H1 (cell line): Measurements from ENCODE around the gene ATP11A. TPM values are rescaled to one million over a fixed set of nuclear protein-coding genes. Genes with fewer than 3 reads are reported as not detected.

Source experiments
- CTCF ChIA-PET: fragments of 300-600 bp; sonication (Branson Sonifier 250); formaldehyde crosslinking; loops from one replicate; lab custom pipeline; 2021; ENCODE audit not compliant: partially characterized antibody; lab: Charles Lee
- POLR2A ChIA-PET: fragments of 300-600 bp; sonication (Branson Sonifier 250); formaldehyde crosslinking; loops from one replicate; lab custom pipeline; 2021; ENCODE audit warnings: inconsistent platforms; ENCODE audit not compliant: partially characterized antibody; lab: Charles Lee
- DNase-seq, 2 experiments: peaks; one replicate each; pipeline versions ENCODE4 v3.0.0 to v3.0.0-alpha.2; 2010 to 2022; ENCODE audit warnings: low spot score in 2 of 2, low read depth in 1 of 2, mixed read lengths in 1 of 2
- FAIRE-seq: peaks from 2 replicates; lab custom pipeline; 2011; peaks lifted over from hg19 to GRCh38; lab: Jason Lieb, UNC
- H2AFZ ChIP-seq: 2 replicates; pipeline ENCODE4 v1.8.1; 2012; ENCODE audit warnings: low read length, inconsistent platforms
- H2AK5ac ChIP-seq: 2 replicates; pipeline ENCODE4 v1.6.1; 2013; ENCODE audit warnings: low read depth, low read length
- H2BK120ac ChIP-seq: replicated peaks from 2 replicates; pipeline ENCODE3; 2013; ENCODE audit warnings: low read depth, low read length, inconsistent platforms
- H2BK12ac ChIP-seq: 2 replicates; pipeline ENCODE4 v1.6.1; 2013; ENCODE audit warnings: low read depth, low read length
- H2BK15ac ChIP-seq: 2 replicates; pipeline ENCODE4 v1.6.1; 2013; ENCODE audit warnings: low read length
- H2BK20ac ChIP-seq: 2 replicates; pipeline ENCODE4 v1.6.1; 2013; ENCODE audit warnings: low read length
- H2BK5ac ChIP-seq: 2 replicates; pipeline ENCODE4 v1.6.1; 2013; ENCODE audit warnings: low read depth, low read length
- H3K14ac ChIP-seq: 2 replicates; pipeline ENCODE4 v1.6.1; 2013; ENCODE audit warnings: inconsistent platforms; ENCODE audit not compliant: insufficient read length
- H3K18ac ChIP-seq: 2 replicates; pipeline ENCODE4 v1.6.1; 2013; ENCODE audit warnings: low read length; ENCODE audit errors: extremely low read depth
- H3K23ac ChIP-seq: 2 replicates; pipeline ENCODE4 v1.6.1; 2013; ENCODE audit warnings: inconsistent platforms; ENCODE audit not compliant: insufficient read length
- H3K23me2 ChIP-seq: 2 replicates; pipeline ENCODE4 v1.6.1; 2013; ENCODE audit warnings: low read depth, low read length
- H3K27ac ChIP-seq: 2 replicates; pipeline ENCODE4 v1.6.1; 2011; ENCODE audit warnings: low read depth, low read length, inconsistent platforms
- H3K27me3 ChIP-seq, 4 experiments: replicated peaks in 1 of 4; 1 replicate in 1 of 4; 2 replicates in 3 of 4; pipeline versions ENCODE4 v1.6.1 to v1.8.1; 2011 to 2013; ENCODE audit warnings: low read length in 3 of 4, mild to moderate bottlenecking in 3 of 4, inconsistent platforms in 2 of 4, mixed read lengths in 2 of 4, moderate library complexity in 1 of 4; ENCODE audit not compliant: control insufficient read depth in 3 of 4, insufficient read depth in 3 of 4; ENCODE audit errors: extremely low read depth in 1 of 4
- H3K36me3 ChIP-seq, 4 experiments: 2 replicates each; pipeline versions ENCODE4 v1.6.1 to v1.8.1; 2011 to 2013; ENCODE audit warnings: mild to moderate bottlenecking in 4 of 4, low read length in 3 of 4, moderate library complexity in 2 of 4, control low read depth in 1 of 4, inconsistent platforms in 1 of 4; ENCODE audit not compliant: insufficient read depth in 4 of 4, control insufficient read depth in 2 of 4
- H3K4ac ChIP-seq: replicated peaks from 2 replicates; pipeline ENCODE3; 2013; ENCODE audit warnings: low read length, low read depth, mixed read lengths, inconsistent platforms; ENCODE audit not compliant: insufficient read length
- H3K4me1 ChIP-seq, 4 experiments: replicated peaks in 1 of 4; 1 replicate in 1 of 4; 2 replicates in 3 of 4; pipeline versions ENCODE4 v1.6.1 to v1.8.1; 2011 to 2013; ENCODE audit warnings: low read length in 3 of 4, inconsistent platforms in 2 of 4, mixed read lengths in 1 of 4; ENCODE audit not compliant: insufficient read depth in 4 of 4, control insufficient read depth in 3 of 4
- H3K4me2 ChIP-seq, 2 experiments: 2 replicates each; pipeline versions ENCODE4 v1.6.1 to v1.8.1; 2011 to 2013; ENCODE audit warnings: low read depth in 2 of 2, low read length in 2 of 2, control low read depth in 1 of 2, inconsistent platforms in 1 of 2, mild to moderate bottlenecking in 1 of 2; ENCODE audit not compliant: insufficient read depth in 1 of 2
- H3K4me3 ChIP-seq, 4 experiments: fragments of 200-600, 300-600 bp in 1 of 4; sonication (generic), shearing (Covaris generic), sonication (Bioruptor Twin) in 1 of 4; 2 replicates each; pipeline versions ENCODE4 v1.5.1 to v1.8.1; 2011 to 2016; ENCODE audit warnings: low read length in 4 of 4, low read depth in 3 of 4, control low read depth in 2 of 4, inconsistent platforms in 2 of 4, mild to moderate bottlenecking in 2 of 4, mixed read lengths in 1 of 4, moderate library complexity in 1 of 4; ENCODE audit not compliant: insufficient read depth in 2 of 4; ENCODE audit errors: extremely low read depth in 1 of 4
- H3K56ac ChIP-seq: replicated peaks from 2 replicates; pipeline ENCODE3; 2013; ENCODE audit warnings: low read depth, mild to moderate bottlenecking, mixed read lengths, low read length, inconsistent platforms; ENCODE audit not compliant: insufficient read length
- H3K79me1 ChIP-seq: 2 replicates; pipeline ENCODE4 v1.6.1; 2013; ENCODE audit warnings: low read depth, low read length, control low read depth
- H3K79me2 ChIP-seq, 2 experiments: 2 replicates each; pipeline versions ENCODE4 v1.6.1 to v1.8.1; 2012 to 2013; ENCODE audit warnings: low read length in 2 of 2, mild to moderate bottlenecking in 2 of 2, inconsistent platforms in 1 of 2; ENCODE audit not compliant: insufficient read depth in 2 of 2, control insufficient read depth in 1 of 2
- H3K9ac ChIP-seq, 4 experiments: replicated peaks in 1 of 4; 1 replicate in 1 of 4; 2 replicates in 3 of 4; pipeline versions ENCODE4 v1.6.1 to v1.8.1; 2011 to 2013; ENCODE audit warnings: low read depth in 3 of 4, low read length in 3 of 4, control low read depth in 2 of 4, mild to moderate bottlenecking in 2 of 4, moderate library complexity in 2 of 4, inconsistent platforms in 1 of 4; ENCODE audit errors: extremely low read depth in 1 of 4
- H3K9me3 ChIP-seq, 2 experiments: 2 replicates each; pipeline versions ENCODE4 v1.6.1 to v1.8.1; 2012 to 2013; ENCODE audit warnings: mild to moderate bottlenecking in 2 of 2, moderate library complexity in 2 of 2, control low read depth in 1 of 2, inconsistent platforms in 1 of 2, low read depth in 1 of 2, low read length in 1 of 2, mixed read lengths in 1 of 2; ENCODE audit not compliant: insufficient read depth in 2 of 2
- H4K20me1 ChIP-seq, 2 experiments: replicated peaks in 1 of 2; 2 replicates each; pipeline versions ENCODE3 to v1.8.1; 2011 to 2013; ENCODE audit warnings: inconsistent platforms in 2 of 2, low read length in 2 of 2, mild to moderate bottlenecking in 1 of 2; ENCODE audit not compliant: insufficient read depth in 2 of 2, control insufficient read depth in 1 of 2
- H4K5ac ChIP-seq: 2 replicates; pipeline ENCODE4 v1.6.1; 2013; ENCODE audit warnings: low read length, low read depth, mixed read lengths, inconsistent platforms; ENCODE audit not compliant: insufficient read length
- H4K8ac ChIP-seq: 2 replicates; pipeline ENCODE4 v1.8.0; 2013; ENCODE audit warnings: mild to moderate bottlenecking, moderate library complexity, low read length, inconsistent platforms; ENCODE audit not compliant: insufficient read depth; ENCODE audit errors: extremely low read depth
- H4K91ac ChIP-seq: replicated peaks from 2 replicates; pipeline ENCODE3; 2013; ENCODE audit warnings: low read length, mixed read lengths, inconsistent platforms; ENCODE audit not compliant: insufficient read length
- BRCA1 ChIP-seq: IDR thresholded peaks from 2 replicates; pipeline ENCODE4 v1.6.1; 2012; ENCODE audit warnings: low read depth, low read length, improper control_type of control experiment
- CBX8 ChIP-seq: fragments of 300-800, 300-1000 bp; sonication (generic); IDR thresholded peaks from 2 replicates; pipeline ENCODE4 v1.7.1; 2016; ENCODE audit warnings: low read depth, low read length, borderline replicate concordance
- CREB1 ChIP-seq: IDR thresholded peaks from 2 replicates; pipeline ENCODE4 v1.6.1; 2012; ENCODE audit warnings: inconsistent platforms
- HDAC6 ChIP-seq: IDR thresholded peaks from one replicate; pipeline ENCODE4 v1.7.1; 2012; ENCODE audit warnings: low read depth, mild to moderate bottlenecking, inconsistent platforms, low read length, moderate library complexity
- JUND ChIP-seq: IDR thresholded peaks from 2 replicates; pipeline ENCODE4 v1.6.1; 2011; ENCODE audit warnings: mild to moderate bottlenecking, improper control_type of control experiment, low read length
- KDM4A ChIP-seq: IDR thresholded peaks from one replicate; pipeline ENCODE4 v1.7.1; 2012; ENCODE audit warnings: low read depth, mild to moderate bottlenecking, moderate library complexity, low read length, inconsistent platforms; ENCODE audit not compliant: severe bottlenecking
- NRF1 ChIP-seq: IDR thresholded peaks from 2 replicates; pipeline ENCODE4 v1.6.1; 2011; ENCODE audit warnings: mild to moderate bottlenecking, low read depth, low read length, improper control_type of control experiment
- POLR2AphosphoS5 ChIP-seq: IDR thresholded peaks from 2 replicates; pipeline ENCODE4 v1.6.1; 2011; ENCODE audit warnings: low read depth, low read length
- POU5F1 ChIP-seq: IDR thresholded peaks from 2 replicates; pipeline ENCODE4 v1.6.1; 2011; ENCODE audit warnings: low read depth, mild to moderate bottlenecking, low read length, moderate library complexity
- SP4 ChIP-seq: IDR thresholded peaks from 2 replicates; pipeline ENCODE4 v1.6.1; 2012; ENCODE audit warnings: low read length, inconsistent platforms
- SRF ChIP-seq: IDR thresholded peaks from 2 replicates; pipeline ENCODE4 v1.6.1; 2011; ENCODE audit warnings: mild to moderate bottlenecking, low read depth, low read length, moderate library complexity
- TEAD4 ChIP-seq: IDR thresholded peaks from 2 replicates; pipeline ENCODE4 v1.6.1; 2012; ENCODE audit warnings: low read depth, low read length, inconsistent platforms, mixed read lengths
- YY1 ChIP-seq: IDR thresholded peaks from 2 replicates; pipeline ENCODE4 v1.6.1; 2011; ENCODE audit warnings: low read depth, mild to moderate bottlenecking, low read length
- WGBS, 2 experiments: shearing (Covaris generic) in 1 of 2; methylation state at CpG; one replicate each; pipeline versions ENCODE4 v1.1.6 to v1.1.7; 2013 to 2015; ENCODE audit warnings: low lambda C conversion rate in 2 of 2, mixed read lengths in 2 of 2, inconsistent platforms in 1 of 2, low coverage in 1 of 2, missing lambda C conversion rate in 1 of 2; ENCODE audit not compliant: insufficient replicate concordance in 2 of 2, insufficient coverage in 1 of 2, insufficient read length in 1 of 2; ENCODE audit errors: extremely low coverage in 1 of 2, missing lambda C conversion rate in 1 of 2; 5-methylcytosine and 5-hydroxymethylcytosine counted together
- polyA plus RNA-seq, 7 experiments: library from polyadenylated mRNA; depleted of rRNA in 3 of 7; stranded (reverse) in 5 of 7; unstranded in 2 of 7; fragments of >200 nt in 5 of 7; fragments of 200-250 nt in 2 of 7; gene quantifications; 1 replicate in 5 of 7; 2 replicates in 1 of 7; 4 replicates in 1 of 7; pipeline versions ENCODE4 v1.2.1 to v1.2.3, GENCODE V29; 2011 to 2013; ENCODE audit warnings: missing spikeins in 2 of 7, mixed read lengths in 2 of 7
- total RNA-seq: library from RNA; stranded (reverse); fragmentation: NEBNext Ultra II Directional; extraction: Animal tissue kit (Norgen Biotek cat#: 25700); gene quantifications from 2 replicates; pipeline ENCODE4 v1.2.1, GENCODE V29; 2021
- TF ChIP-seq, protein P1 (sequence below): IDR thresholded peaks from 2 replicates; pipeline ENCODE4 v1.6.1; 2012; ENCODE audit warnings: inconsistent platforms

ATP11A gene
- total and polyA plus RNA-seq, 2 of the 8 experiments (the other 6 are each of a cell fraction or from before 2014, with no cell fraction given), result 28.8 to 72.9 TPM

GRCh38 chr13:112716841-112717520 is 27.1 kb downstream of the ATP11A start:
- Histone ChIP-seq H3K18ac (no peak overlapping the region), H3K23me2 (no peaks in the 10 kb centered on the region; the same call in 1 of the 2 replicates), H3K4ac (no peak overlapping the region), H2BK15ac (no peak overlapping the region), H2BK5ac (no peak overlapping the region), H3K56ac (no peak overlapping the region), H4K5ac (no peak overlapping the region), H3K4me3 (no peak overlapping the region), H4K8ac (no peak overlapping the region), H3K9ac (no peak overlapping the region), H4K20me1 (peaks cover 0 to 2% of the 10 kb centered on the region in 2 experiments), H3K14ac (no peak overlapping the region), H2BK120ac (no peak overlapping the region), H3K27me3 (no peaks in the 10 kb centered on the region), H3K4me2 (no peak overlapping the region), H3K9me3 (peaks cover 0 to 2% of the 10 kb centered on the region in 2 experiments; a peak in 1 of 4 replicates), H3K4me1 (peaks cover 12 to 45% (median 21%) of the 10 kb centered on the region in 4 experiments), H3K79me2 (peaks cover 0 to 84% of the 10 kb centered on the region in 2 experiments; a peak in 2 of 4 replicates), H3K79me1 (peaks cover 14% of the 10 kb centered on the region), H4K91ac (no peak overlapping the region), H3K23ac (no peak overlapping the region), H2AFZ (no peak overlapping the region), H2BK20ac (no peak overlapping the region; the same call in none of the 2 replicates), H2AK5ac (peak overlapping the region; percentile 32; the same call in 1 of the 2 replicates), H3K27ac (no peak overlapping the region), H3K36me3 (no peaks in the 10 kb centered on the region), H2BK12ac (0 out of 2 replicates have a peak overlapping the region, but pooled peaks have one; percentile 9)
- 96% methylated on average over 14 of the region's 14 CpGs; no CpG with 5 or more reads in 1 of the 2 experiments for WGBS, 2 experiments
- FAIRE-seq, result no peak
- CTCF ChIA-PET, result interaction anchor here (0.6 kb wide), 1 partner anchor 137 kb away, joined by 3 read pairs; no protein-coding TSS in a partner anchor
- POLR2A ChIA-PET, result interaction anchor here (1.0 kb wide), 1 partner anchor 12 kb away, joined by 3 read pairs; no protein-coding TSS in a partner anchor
- DNase-seq, result no peak
- no peak for TF ChIP-seq BRCA1
- TF ChIP-seq YY1, result no peak
- TF ChIP-seq KDM4A, result no peak
- TF ChIP-seq SRF, result no peak
- no peak for TF ChIP-seq CREB1
- TF ChIP-seq POU5F1, result no peak
- TF ChIP-seq HDAC6, result no peak
- TF ChIP-seq TEAD4, result no peak
- TF ChIP-seq, protein P1, sequence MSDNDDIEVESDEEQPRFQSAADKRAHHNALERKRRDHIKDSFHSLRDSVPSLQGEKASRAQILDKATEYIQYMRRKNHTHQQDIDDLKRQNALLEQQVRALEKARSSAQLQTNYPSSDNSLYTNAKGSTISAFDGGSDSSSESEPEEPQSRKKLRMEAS, result no peak
- no peak for TF ChIP-seq NRF1
- TF ChIP-seq CBX8, result no peak
- no peak for TF ChIP-seq POLR2AphosphoS5
- TF ChIP-seq JUND, result no peak
- no peak for TF ChIP-seq SP4
